BE2C (cell line): ENCODE results near the gene JUNB.

ENCODE experiments used
- DNase-seq: peaks from one replicate; pipeline ENCODE4 v3.0.0-alpha.2; 2020
- H3K27me3 ChIP-seq: fragments of 250-450 bp; sonication (Bioruptor Pico); 2 replicates; pipeline ENCODE4 v1.5.1; 2020; ENCODE audit warnings: mild to moderate bottlenecking
- H3K36me3 ChIP-seq: fragments of 250-450 bp; sonication (Bioruptor Pico); 2 replicates; pipeline ENCODE4 v1.5.1; 2020; ENCODE audit warnings: mild to moderate bottlenecking
- H3K4me1 ChIP-seq: fragments of 250-450 bp; sonication (Bioruptor Pico); 2 replicates; pipeline ENCODE4 v1.5.1; 2020
- H3K4me3 ChIP-seq: 2 replicates; pipeline ENCODE4 v1.5.1; 2011; ENCODE audit warnings: low read depth, low read length
- H3K9me3 ChIP-seq: fragments of 250-450 bp; sonication (Bioruptor Pico); 2 replicates; pipeline ENCODE4 v1.5.1; 2020
- CTCF ChIP-seq: IDR thresholded peaks from 2 replicates; pipeline ENCODE4 v1.5.1; 2012; ENCODE audit warnings: mild to moderate bottlenecking, low read depth, low read length

JUNB gene

GRCh38 chr19:12789098-12789903, 2.0 kb upstream of the JUNB start:
- peaks cover 37% of the 10 kb centered on the region for H3K4me1 ChIP-seq
- no peaks in the 10 kb centered on the region for H3K9me3 ChIP-seq
- peak; percentile 47 for DNase-seq
- H3K27me3 ChIP-seq: no peaks in the 10 kb centered on the region
- TF ChIP-seq CTCF: no peak
- peak overlapping the region; percentile 89 for H3K4me3 ChIP-seq
- H3K36me3 ChIP-seq: no peaks in the 10 kb centered on the region; the same call in 1 of the 2 replicates

- Histone ChIP-seq H3K9me3 (no peaks in the 10 kb centered on the region), H3K4me3 (peak overlapping the region; percentile 89), H3K27me3 (no peaks in the 10 kb centered on the region), H3K36me3 (no peaks in the 10 kb centered on the region; the same call in 1 of the 2 replicates), H3K4me1 (peaks cover 29% of the 10 kb centered on the region)
- peak; percentile 98 for DNase-seq
- TF ChIP-seq CTCF: no peak
Measured at GRCh38 chr19:12789904-12790619, 1.2 kb upstream of the JUNB start.

- DNase-seq: no peak
- peaks cover 23% of the 10 kb centered on the region for H3K4me1 ChIP-seq
- no peaks in the 10 kb centered on the region; the same call in 1 of the 2 replicates for H3K36me3 ChIP-seq
- TF ChIP-seq CTCF: no peak
- H3K4me3 ChIP-seq: peak overlapping the region; percentile 89
- no peaks in the 10 kb centered on the region for H3K27me3 ChIP-seq
- H3K9me3 ChIP-seq: no peaks in the 10 kb centered on the region
Measured at GRCh38 chr19:12790628-12791344, 500 bp upstream of the JUNB start.

GRCh38 chr19:12792051-12792852, 966 bp downstream of the JUNB start:
- Histone ChIP-seq H3K27me3 (no peaks in the 10 kb centered on the region), H3K36me3 (no peaks in the 10 kb centered on the region; the same call in 1 of the 2 replicates), H3K4me1 (peaks cover 27% of the 10 kb centered on the region), H3K9me3 (no peaks in the 10 kb centered on the region), H3K4me3 (peak overlapping the region; percentile 89)
- TF ChIP-seq CTCF: no peak
- DNase-seq: peak; percentile 83

GRCh38 chr19:12792853-12793289, 1.6 kb downstream of the JUNB start:
- Histone ChIP-seq H3K4me3 (peak overlapping the region; percentile 89), H3K36me3 (no peaks in the 10 kb centered on the region; the same call in 1 of the 2 replicates), H3K9me3 (no peaks in the 10 kb centered on the region), H3K4me1 (peaks cover 25% of the 10 kb centered on the region), H3K27me3 (no peaks in the 10 kb centered on the region)
- no peak for TF ChIP-seq CTCF
- DNase-seq: no peak
